ENCODE data around the gene SYNJ2.

- TF ChIP-seq POLR2A (IDR thresholded peaks at IDR 0.05) (no peak), CTCF (IDR thresholded peaks at IDR 0.05) (no peak)
These were observed 66.9 kb downstream of the SYNJ2 start for GRCh38 chr6:158048589-158048988.
